NCI-H524 (cell line): ENCODE data around the gene NADK2.
"Not testable (repeated sequence)": the region's sequence is repeated elsewhere in the genome, so short reads cannot be mapped to it uniquely, and the experiment has no call there.

Source experiments
- DNase-seq, 2 experiments: peaks; one replicate each; lab custom pipeline; 2025; lab: John Stamatoyannopoulos, UW

The NADK2 gene

GRCh38 chr5:36206913-36207312 is 34.8 kb downstream of the NADK2 start:
- no peak for DNase-seq

- DNase-seq: no peak
These were observed 36.4 kb downstream of the NADK2 start for GRCh38 chr5:36205329-36205728.

GRCh38 chr5:36202521-36202961 is 39.2 kb downstream of the NADK2 start:
- peak; percentile 55 to 77 for DNase-seq

- DNase-seq: no peak
These were observed 41.2 kb downstream of the NADK2 start for GRCh38 chr5:36200513-36200912.

- no peak for DNase-seq
These were observed 42.1 kb downstream of the NADK2 start for GRCh38 chr5:36199620-36200019.

GRCh38 chr5:36198783-36199182 is 42.9 kb downstream of the NADK2 start:
- DNase-seq: not testable (repeated sequence)

GRCh38 chr5:36198281-36198680 is 43.4 kb downstream of the NADK2 start:
- DNase-seq: no peak

- DNase-seq: no peak
These were observed 48.0 kb downstream of the NADK2 start for GRCh38 chr5:36193746-36194145.

- not testable (repeated sequence) for DNase-seq
These were observed 57.3 kb downstream of the NADK2 start for GRCh38 chr5:36184408-36184807.

- no peak for DNase-seq
These were observed 60.0 kb downstream of the NADK2 start for GRCh38 chr5:36181774-36182173.

GRCh38 chr5:36180556-36181350 is 61.0 kb downstream of the NADK2 start:
- no peak for DNase-seq

- no peak for DNase-seq
These were observed 61.8 kb downstream of the NADK2 start for GRCh38 chr5:36179950-36180349.

- no peak for DNase-seq
These were observed 63.2 kb downstream of the NADK2 start for GRCh38 chr5:36178524-36178890.

- DNase-seq: peak; percentile 8 to 69
These were observed 63.8 kb downstream of the NADK2 start for GRCh38 chr5:36177715-36178523.

GRCh38 chr5:36177154-36177553 is 64.6 kb downstream of the NADK2 start:
- DNase-seq: no peak

- DNase-seq: no peak
These were observed 66.7 kb downstream of the NADK2 start for GRCh38 chr5:36175043-36175442.

GRCh38 chr5:36174119-36174518 is 67.6 kb downstream of the NADK2 start:
- DNase-seq: no peak

GRCh38 chr5:36173426-36173825 is 68.3 kb downstream of the NADK2 start:
- DNase-seq: no peak

- DNase-seq: no peak
These were observed 69.1 kb downstream of the NADK2 start for GRCh38 chr5:36172599-36172998.

- no peak for DNase-seq
These were observed 70.8 kb downstream of the NADK2 start for GRCh38 chr5:36170832-36171424.

GRCh38 chr5:36168737-36169136 is 73.0 kb downstream of the NADK2 start:
- DNase-seq: no peak

- DNase-seq: no peak
These were observed 77.3 kb downstream of the NADK2 start for GRCh38 chr5:36164461-36164860.
